HepG2 (cell line): Measurements from ENCODE around the gene ALDOA. TPM values are rescaled to one million over a fixed set of nuclear protein-coding genes. Genes with fewer than 3 reads are reported as not detected.

Experiments
- ATF5 ChIP-seq: sonication (generic); formaldehyde crosslinking; IDR thresholded peaks from 2 replicates; pipeline ENCODE4 v1.4.0; 2020; ENCODE audit warnings: mild to moderate bottlenecking, low read depth, missing genetic modification reagents
- CTCF ChIP-seq: sonication (generic); formaldehyde crosslinking; IDR thresholded peaks from 2 replicates; pipeline ENCODE4 v1.5.0; 2020; ENCODE audit warnings: mild to moderate bottlenecking, missing genetic modification reagents, moderate library complexity
- FUBP1 ChIP-seq: sonication (generic); formaldehyde crosslinking; IDR thresholded peaks from 2 replicates; pipeline ENCODE4 v1.5.1; 2020; ENCODE audit warnings: missing genetic modification reagents, mild to moderate bottlenecking, borderline replicate concordance
- HCFC1 ChIP-seq: fragments of 150-350 bp; IDR thresholded peaks from 2 replicates; pipeline ENCODE4 v1.6.1; 2014; ENCODE audit warnings: low read depth, low read length
- KLF16 ChIP-seq, 2 experiments: sonication (generic) in 1 of 2; formaldehyde crosslinking in 1 of 2; IDR thresholded peaks; 2 replicates each; pipeline versions ENCODE4 v1.6.1 to v1.8.0; 2016 to 2023; ENCODE audit warnings: missing genetic modification reagents in 2 of 2, missing compliant biosample characterization in 1 of 2
- MEIS2 ChIP-seq: sonication (generic); formaldehyde crosslinking; IDR thresholded peaks from 2 replicates; pipeline ENCODE4 v1.9.0; 2021; ENCODE audit warnings: mild to moderate bottlenecking, missing genetic modification reagents
- MTA3 ChIP-seq: sonication (generic); formaldehyde crosslinking; IDR thresholded peaks from 2 replicates; pipeline ENCODE4 v1.4.0; 2020; ENCODE audit warnings: missing genetic modification reagents
- PHF20 ChIP-seq: sonication (generic); formaldehyde crosslinking; IDR thresholded peaks from 2 replicates; pipeline ENCODE4 v1.5.0; 2020; ENCODE audit warnings: mild to moderate bottlenecking, missing genetic modification reagents
- RBAK ChIP-seq: sonication (generic); formaldehyde crosslinking; IDR thresholded peaks from 2 replicates; pipeline ENCODE4 v1.5.1; 2020; ENCODE audit warnings: mild to moderate bottlenecking, missing genetic modification reagents
- RFXAP ChIP-seq: sonication (generic); formaldehyde crosslinking; IDR thresholded peaks from 2 replicates; pipeline ENCODE4 v1.4.0; 2020; ENCODE audit warnings: missing genetic modification reagents, borderline replicate concordance
- SAFB2 ChIP-seq: sonication (generic); formaldehyde crosslinking; IDR thresholded peaks from 2 replicates; pipeline ENCODE4 v1.5.1; 2020; ENCODE audit warnings: missing genetic modification reagents, low read depth, mild to moderate bottlenecking, borderline replicate concordance
- SIX4 ChIP-seq: sonication (generic); formaldehyde crosslinking; IDR thresholded peaks from 2 replicates; pipeline ENCODE4 v1.4.0; 2020; ENCODE audit warnings: missing genetic modification reagents
- ZBTB10 ChIP-seq: sonication (generic); formaldehyde crosslinking; IDR thresholded peaks from 2 replicates; pipeline ENCODE4 v1.4.0; 2020; ENCODE audit warnings: missing genetic modification reagents, borderline replicate concordance
- ZBTB3 ChIP-seq: sonication (generic); formaldehyde crosslinking; IDR thresholded peaks from 2 replicates; pipeline ENCODE4 v1.4.0; 2020; ENCODE audit warnings: low read depth, mild to moderate bottlenecking, moderate library complexity, missing genetic modification reagents, borderline replicate concordance
- ZBTB7B ChIP-seq: sonication (generic); formaldehyde crosslinking; IDR thresholded peaks from 2 replicates; pipeline ENCODE4 v1.4.0; 2020; ENCODE audit warnings: missing genetic modification reagents
- ZFP36L2 ChIP-seq: sonication (generic); formaldehyde crosslinking; IDR thresholded peaks from 2 replicates; pipeline ENCODE4 v1.4.0; 2020; ENCODE audit warnings: missing genetic modification reagents
- ZNF431 ChIP-seq: sonication (generic); formaldehyde crosslinking; IDR thresholded peaks from 2 replicates; pipeline ENCODE4 v1.9.0; 2022; ENCODE audit warnings: missing genetic modification reagents, low read depth, mild to moderate bottlenecking, borderline replicate concordance
- ZNF691 ChIP-seq: sonication (generic); formaldehyde crosslinking; IDR thresholded peaks from 2 replicates; pipeline ENCODE4 v1.4.0; 2020; ENCODE audit warnings: missing genetic modification reagents, low read depth, mild to moderate bottlenecking, borderline replicate concordance
- ZNF816 ChIP-seq: sonication (generic); formaldehyde crosslinking; IDR thresholded peaks from 2 replicates; pipeline ENCODE4 v1.8.0; 2022; ENCODE audit warnings: missing genetic modification reagents, mild to moderate bottlenecking, borderline replicate concordance
- ZSCAN25 ChIP-seq: sonication (generic); formaldehyde crosslinking; IDR thresholded peaks from 2 replicates; pipeline ENCODE4 v1.8.0; 2022; ENCODE audit warnings: mild to moderate bottlenecking, missing genetic modification reagents
- ZSCAN31 ChIP-seq: sonication (generic); formaldehyde crosslinking; IDR thresholded peaks from 2 replicates; pipeline ENCODE4 v1.5.0; 2020; ENCODE audit warnings: low read depth, mild to moderate bottlenecking, missing genetic modification reagents
- polyA plus RNA-seq, 8 experiments: library from polyadenylated mRNA; depleted of rRNA in 3 of 8; stranded (reverse) in 7 of 8; unstranded in 1 of 8; fragments of >200 nt; fragmentation: Illumina TruSeq in 4 of 8; extraction: Trizol in 4 of 8; gene quantifications; 2 replicates each; pipeline versions ENCODE4 v1.2.1 to v1.2.3, GENCODE V29; 2011 to 2016; ENCODE audit warnings: low read depth in 4 of 8, missing spikeins in 1 of 8, mixed read lengths in 1 of 8; ENCODE audit not compliant: insufficient read depth in 1 of 8
- total RNA-seq, 5 experiments: library from RNA; depleted of rRNA; stranded (reverse); fragments of >200 nt; fragmentation: Illumina TruSeq; extraction: Trizol; gene quantifications; 2 replicates each; pipeline ENCODE4 v1.2.3, GENCODE V29; 2016; ENCODE audit warnings: low read depth in 1 of 5

The ALDOA gene
- total and polyA plus RNA-seq, 2 of the 13 experiments (the other 11 are each of a cell fraction or from before 2014, with no cell fraction given) = 925 to 1,884 TPM

GRCh38 chr16:30092373-30093010 lies 26.9 kb downstream of the ALDOA start (continued):
- peak in 1 of 2 experiments; percentile 56; a peak in 2 of 4 replicates for TF ChIP-seq KLF16 (CRISPR knock-in tag; IDR thresholded peaks at IDR 0.05)
- no peak for TF ChIP-seq MTA3 (CRISPR knock-in tag)
- TF ChIP-seq SIX4 = no peak
- TF ChIP-seq CTCF (CRISPR knock-in tag) = peak; percentile 94
- TF ChIP-seq FUBP1 (CRISPR knock-in tag) = no peak
- TF ChIP-seq ZNF431 = peak; percentile 88
- no peak; the same call in 1 of the 2 replicates for TF ChIP-seq SAFB2 (CRISPR knock-in tag)
- peak; percentile 95 for TF ChIP-seq ZBTB7B
- TF ChIP-seq ZNF816 (CRISPR knock-in tag) = no peak
- TF ChIP-seq HCFC1 = no peak
- TF ChIP-seq ZBTB10 (CRISPR knock-in tag) = peak; percentile 82; the same call in 1 of the 2 replicates
- TF ChIP-seq ZFP36L2 (CRISPR knock-in tag) = no peak
- 0 out of 2 replicates have a peak, but pooled peaks have one; percentile 11 for TF ChIP-seq RFXAP
- TF ChIP-seq RBAK (CRISPR knock-in tag) = no peak
- no peak for TF ChIP-seq ATF5 (CRISPR knock-in tag)
- peak; percentile 81 for TF ChIP-seq PHF20 (CRISPR knock-in tag)
- peak; percentile 61; the same call in 1 of the 2 replicates for TF ChIP-seq ZSCAN25 (CRISPR knock-in tag)
- peak; percentile 83; the same call in 1 of the 2 replicates for TF ChIP-seq ZBTB3 (CRISPR knock-in tag)
- TF ChIP-seq MEIS2 (CRISPR knock-in tag) = peak; percentile 80; the same call in 1 of the 2 replicates
- no peak for TF ChIP-seq ZSCAN31 (CRISPR knock-in tag)
- peak; percentile 91; the same call in 1 of the 2 replicates for TF ChIP-seq ZNF691
